K562 (cell line): ENCODE data around the gene QKI.

Source experiments
- BRCA1 ChIP-seq, 2 experiments: fragments of 450-650 bp in 1 of 2; sonication (generic) in 1 of 2; formaldehyde crosslinking in 1 of 2; IDR thresholded peaks; 2 replicates each; pipeline versions ENCODE4 v1.5.0 to v1.6.1; 2017 to 2020; ENCODE audit warnings: mild to moderate bottlenecking in 1 of 2, missing genetic modification reagents in 1 of 2
- CTCF ChIP-seq, 3 experiments: IDR thresholded peaks in 2 of 3; conservative IDR thresholded peaks in 1 of 3; 2 replicates each; pipeline ENCODE4 v1.5.1; 2011 to 2012; ENCODE audit warnings: low read length in 3 of 3, mild to moderate bottlenecking in 3 of 3, control low read depth in 2 of 3, improper control_type of control experiment in 1 of 3, inconsistent platforms in 1 of 3, low read depth in 1 of 3, mixed read lengths in 1 of 3, moderate library complexity in 1 of 3; ENCODE audit not compliant: insufficient read depth in 2 of 3
- EP300 ChIP-seq: IDR thresholded peaks from 2 replicates; pipeline ENCODE4 v1.6.1; 2012; ENCODE audit warnings: low read length, improper control_type of control experiment
- ILK ChIP-seq: fragments of 450-650 bp; IDR thresholded peaks from 2 replicates; pipeline ENCODE4 v1.6.1; 2016; ENCODE audit warnings: missing genetic modification characterization, low read depth, mild to moderate bottlenecking, missing compliant biosample characterization, moderate library complexity, borderline replicate concordance
- RCOR1 ChIP-seq, 2 experiments: IDR thresholded peaks; 2 replicates each; pipeline ENCODE4 v1.6.1; 2012; ENCODE audit warnings: low read depth in 2 of 2, low read length in 2 of 2, borderline replicate concordance in 1 of 2, improper control_type of control experiment in 1 of 2
- ZBTB40 ChIP-seq, 2 experiments: fragments of 450-650 bp in 1 of 2; sonication (generic) in 1 of 2; formaldehyde crosslinking in 1 of 2; IDR thresholded peaks; 2 replicates each; pipeline versions ENCODE4 v1.7.1 to v1.9.0; 2016 to 2022; ENCODE audit warnings: inconsistent platforms in 1 of 2, mild to moderate bottlenecking in 1 of 2, missing genetic modification reagents in 1 of 2
- ZNF134 ChIP-seq: fragments of 250-450 bp; sonication (Bioruptor Pico); conservative IDR thresholded peaks from 2 replicates; pipeline ENCODE4 v1.4.0; 2020
- TF ChIP-seq, protein P1 (sequence below): fragments of 450-650 bp; formaldehyde crosslinking; IDR thresholded peaks from 2 replicates; pipeline ENCODE4 v1.4.0; 2022; ENCODE audit warnings: missing genetic modification characterization
- TF ChIP-seq, protein P2 (sequence below), 2 experiments: fragments of 150-350 bp in 1 of 2; IDR thresholded peaks; 2 replicates each; pipeline ENCODE4 v1.6.1; 2012 to 2016; ENCODE audit warnings: low read depth in 2 of 2, low read length in 2 of 2, mild to moderate bottlenecking in 1 of 2, moderate library complexity in 1 of 2
- TF ChIP-seq, protein P3 (sequence below): fragments of 450-650 bp; formaldehyde crosslinking; IDR thresholded peaks from 2 replicates; pipeline ENCODE4 v1.4.0; 2020; ENCODE audit warnings: mild to moderate bottlenecking, moderate library complexity

DNA sequence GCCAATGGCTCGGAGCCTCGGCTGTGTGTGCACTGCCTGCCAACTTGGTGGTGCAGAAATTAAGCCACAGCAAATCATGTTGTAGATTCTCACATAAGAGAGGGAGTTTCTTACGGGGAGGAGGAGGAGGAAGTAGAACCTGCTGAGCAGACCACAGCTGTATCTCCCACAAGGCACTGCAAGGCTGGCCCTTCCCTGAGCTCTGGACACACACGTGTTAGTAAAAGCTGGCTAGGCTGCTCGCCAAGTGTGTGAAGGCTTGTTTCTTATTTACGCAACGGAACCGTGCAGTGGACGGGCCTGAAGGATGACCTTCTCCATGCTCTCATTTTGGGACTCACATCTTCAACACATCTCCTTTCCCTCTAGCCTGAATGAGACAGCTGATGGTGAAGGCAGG is 15.7 kb upstream of the QKI start:
- TF ChIP-seq ZBTB40 (IDR thresholded peaks at IDR 0.05) (no peak), ZBTB40 (CRISPR knock-in tag; IDR thresholded peaks at IDR 0.05) (no peak), ZNF134 (CRISPR knock-in tag) (no peak), BRCA1 (IDR thresholded peaks at IDR 0.05) (no peak), BRCA1 (CRISPR knock-in tag; IDR thresholded peaks at IDR 0.05) (no peak), CTCF (IDR thresholded peaks at IDR 0.05 in 2 of 3, conservative IDR thresholded peaks at IDR 0.05 in 1 of 3; ENCODE audit: insufficient read depth in 2 of 3, low read depth in 1 of 3, low read length in 3 of 3) (no peak), EP300 (no peak), RCOR1 (IDR thresholded peaks at IDR 0.05; ENCODE audit: borderline replicate concordance in 1 of 2, low read depth in 2 of 2, low read length in 2 of 2) (no peak), ILK (no peak)
- TF ChIP-seq, protein P1, sequence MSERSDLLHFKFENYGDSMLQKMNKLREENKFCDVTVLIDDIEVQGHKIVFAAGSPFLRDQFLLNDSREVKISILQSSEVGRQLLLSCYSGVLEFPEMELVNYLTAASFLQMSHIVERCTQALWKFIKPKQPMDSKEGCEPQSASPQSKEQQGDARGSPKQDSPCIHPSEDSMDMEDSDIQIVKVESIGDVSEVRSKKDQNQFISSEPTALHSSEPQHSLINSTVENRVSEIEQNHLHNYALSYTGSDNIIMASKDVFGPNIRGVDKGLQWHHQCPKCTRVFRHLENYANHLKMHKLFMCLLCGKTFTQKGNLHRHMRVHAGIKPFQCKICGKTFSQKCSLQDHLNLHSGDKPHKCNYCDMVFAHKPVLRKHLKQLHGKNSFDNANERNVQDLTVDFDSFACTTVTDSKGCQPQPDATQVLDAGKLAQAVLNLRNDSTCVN (CRISPR knock-in tag), result no peak
- TF ChIP-seq, protein P2, sequence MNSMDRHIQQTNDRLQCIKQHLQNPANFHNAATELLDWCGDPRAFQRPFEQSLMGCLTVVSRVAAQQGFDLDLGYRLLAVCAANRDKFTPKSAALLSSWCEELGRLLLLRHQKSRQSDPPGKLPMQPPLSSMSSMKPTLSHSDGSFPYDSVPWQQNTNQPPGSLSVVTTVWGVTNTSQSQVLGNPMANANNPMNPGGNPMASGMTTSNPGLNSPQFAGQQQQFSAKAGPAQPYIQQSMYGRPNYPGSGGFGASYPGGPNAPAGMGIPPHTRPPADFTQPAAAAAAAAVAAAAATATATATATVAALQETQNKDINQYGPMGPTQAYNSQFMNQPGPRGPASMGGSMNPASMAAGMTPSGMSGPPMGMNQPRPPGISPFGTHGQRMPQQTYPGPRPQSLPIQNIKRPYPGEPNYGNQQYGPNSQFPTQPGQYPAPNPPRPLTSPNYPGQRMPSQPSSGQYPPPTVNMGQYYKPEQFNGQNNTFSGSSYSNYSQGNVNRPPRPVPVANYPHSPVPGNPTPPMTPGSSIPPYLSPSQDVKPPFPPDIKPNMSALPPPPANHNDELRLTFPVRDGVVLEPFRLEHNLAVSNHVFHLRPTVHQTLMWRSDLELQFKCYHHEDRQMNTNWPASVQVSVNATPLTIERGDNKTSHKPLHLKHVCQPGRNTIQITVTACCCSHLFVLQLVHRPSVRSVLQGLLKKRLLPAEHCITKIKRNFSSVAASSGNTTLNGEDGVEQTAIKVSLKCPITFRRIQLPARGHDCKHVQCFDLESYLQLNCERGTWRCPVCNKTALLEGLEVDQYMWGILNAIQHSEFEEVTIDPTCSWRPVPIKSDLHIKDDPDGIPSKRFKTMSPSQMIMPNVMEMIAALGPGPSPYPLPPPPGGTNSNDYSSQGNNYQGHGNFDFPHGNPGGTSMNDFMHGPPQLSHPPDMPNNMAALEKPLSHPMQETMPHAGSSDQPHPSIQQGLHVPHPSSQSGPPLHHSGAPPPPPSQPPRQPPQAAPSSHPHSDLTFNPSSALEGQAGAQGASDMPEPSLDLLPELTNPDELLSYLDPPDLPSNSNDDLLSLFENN (IDR thresholded peaks at IDR 0.05; ENCODE audit: low read depth in 2 of 2, low read length in 2 of 2), result no peak
- TF ChIP-seq, protein P3, sequence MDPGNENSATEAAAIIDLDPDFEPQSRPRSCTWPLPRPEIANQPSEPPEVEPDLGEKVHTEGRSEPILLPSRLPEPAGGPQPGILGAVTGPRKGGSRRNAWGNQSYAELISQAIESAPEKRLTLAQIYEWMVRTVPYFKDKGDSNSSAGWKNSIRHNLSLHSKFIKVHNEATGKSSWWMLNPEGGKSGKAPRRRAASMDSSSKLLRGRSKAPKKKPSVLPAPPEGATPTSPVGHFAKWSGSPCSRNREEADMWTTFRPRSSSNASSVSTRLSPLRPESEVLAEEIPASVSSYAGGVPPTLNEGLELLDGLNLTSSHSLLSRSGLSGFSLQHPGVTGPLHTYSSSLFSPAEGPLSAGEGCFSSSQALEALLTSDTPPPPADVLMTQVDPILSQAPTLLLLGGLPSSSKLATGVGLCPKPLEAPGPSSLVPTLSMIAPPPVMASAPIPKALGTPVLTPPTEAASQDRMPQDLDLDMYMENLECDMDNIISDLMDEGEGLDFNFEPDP, result no peak
